ENCODE data around the gene COMT.

COMT gene

GRCh38 chr22:20011993-20012740 lies 70.6 kb downstream of the COMT start:
- DNase-seq (ENCODE audit: low spot score) = no peak

- no peak for DNase-seq (ENCODE audit: low spot score)
Observed at GRCh38 chr22:20012741-20013331, 71.3 kb downstream of the COMT start.

GRCh38 chr22:20013382-20013871 lies 71.9 kb downstream of the COMT start:
- peak; percentile 88 for DNase-seq (ENCODE audit: low spot score)

DNA sequence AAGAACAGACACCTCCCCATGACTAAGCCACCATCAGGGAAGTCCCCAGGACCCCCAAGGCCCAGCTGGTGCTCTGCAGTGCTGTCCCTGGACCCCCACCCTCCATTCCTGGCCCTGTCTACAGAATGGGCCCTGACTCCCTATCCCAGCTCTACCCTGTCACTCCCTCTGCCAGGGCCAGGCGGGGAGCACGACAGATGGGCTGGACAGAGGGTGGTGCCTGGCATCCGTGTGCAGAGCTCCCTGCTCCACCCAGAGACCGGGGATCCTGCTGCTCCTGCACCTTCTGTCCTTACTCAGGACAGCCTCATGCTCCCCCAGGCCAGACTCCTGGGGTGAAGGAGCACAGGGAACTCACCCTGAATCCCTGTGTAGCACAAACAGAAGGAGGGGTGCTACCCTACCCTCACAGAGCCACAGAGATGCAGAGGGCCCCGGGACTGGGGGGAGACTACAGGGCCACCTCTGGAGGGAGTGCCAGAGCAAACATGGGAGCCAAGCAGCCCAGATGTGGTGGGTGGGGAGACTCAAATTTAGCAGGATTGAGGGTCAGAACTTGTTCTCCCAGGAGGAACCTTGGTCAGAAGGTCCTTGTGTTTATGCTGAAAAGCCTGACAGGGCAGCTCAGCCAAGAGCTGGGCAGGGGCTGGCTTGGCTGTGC lies 73.1 kb downstream of the COMT start:
- DNase-seq (ENCODE audit: low spot score) = no peak

GRCh38 chr22:20015187-20015625 lies 73.6 kb downstream of the COMT start:
- DNase-seq (ENCODE audit: low spot score) = no peak

DNA sequence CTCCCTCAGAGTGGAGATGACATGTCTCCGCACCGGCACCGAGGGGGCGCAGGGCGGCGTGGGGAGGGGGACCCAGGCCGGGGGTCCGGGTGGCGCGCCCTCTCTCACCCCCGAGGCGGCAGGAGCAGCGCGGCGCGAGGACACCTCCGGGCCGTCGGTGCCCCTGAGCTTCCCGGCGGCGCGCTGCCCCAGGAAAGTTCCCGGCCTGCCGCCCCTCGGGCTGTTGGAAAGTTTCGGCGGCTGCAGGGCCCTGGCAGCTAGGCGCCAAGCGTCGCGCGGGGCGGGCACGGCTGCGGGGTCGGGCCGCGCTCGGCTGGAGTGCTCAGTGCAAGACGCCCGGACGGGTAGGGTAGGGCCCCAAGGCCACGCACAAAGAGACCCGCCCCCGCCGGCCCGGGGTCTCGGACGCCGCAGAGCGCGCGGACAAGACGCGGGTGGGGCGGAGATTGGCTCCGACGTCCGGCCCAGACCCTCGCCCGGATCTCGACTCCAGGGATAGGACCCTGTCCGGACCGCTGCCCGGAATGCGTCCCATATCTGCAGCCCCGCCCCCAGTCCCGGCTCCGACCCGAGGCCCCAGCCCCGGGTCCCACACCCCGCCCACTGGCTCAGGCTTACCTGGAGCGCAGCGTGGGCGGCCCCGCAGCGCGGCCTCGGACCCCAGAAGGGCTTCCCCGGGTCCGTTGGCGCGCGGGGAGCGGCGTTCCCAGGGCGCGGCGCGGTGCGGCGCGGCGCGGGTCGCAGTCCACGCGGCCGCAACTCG lies 74.6 kb downstream of the COMT start:
- peak; percentile 73 for DNase-seq (ENCODE audit: low spot score)

DNA sequence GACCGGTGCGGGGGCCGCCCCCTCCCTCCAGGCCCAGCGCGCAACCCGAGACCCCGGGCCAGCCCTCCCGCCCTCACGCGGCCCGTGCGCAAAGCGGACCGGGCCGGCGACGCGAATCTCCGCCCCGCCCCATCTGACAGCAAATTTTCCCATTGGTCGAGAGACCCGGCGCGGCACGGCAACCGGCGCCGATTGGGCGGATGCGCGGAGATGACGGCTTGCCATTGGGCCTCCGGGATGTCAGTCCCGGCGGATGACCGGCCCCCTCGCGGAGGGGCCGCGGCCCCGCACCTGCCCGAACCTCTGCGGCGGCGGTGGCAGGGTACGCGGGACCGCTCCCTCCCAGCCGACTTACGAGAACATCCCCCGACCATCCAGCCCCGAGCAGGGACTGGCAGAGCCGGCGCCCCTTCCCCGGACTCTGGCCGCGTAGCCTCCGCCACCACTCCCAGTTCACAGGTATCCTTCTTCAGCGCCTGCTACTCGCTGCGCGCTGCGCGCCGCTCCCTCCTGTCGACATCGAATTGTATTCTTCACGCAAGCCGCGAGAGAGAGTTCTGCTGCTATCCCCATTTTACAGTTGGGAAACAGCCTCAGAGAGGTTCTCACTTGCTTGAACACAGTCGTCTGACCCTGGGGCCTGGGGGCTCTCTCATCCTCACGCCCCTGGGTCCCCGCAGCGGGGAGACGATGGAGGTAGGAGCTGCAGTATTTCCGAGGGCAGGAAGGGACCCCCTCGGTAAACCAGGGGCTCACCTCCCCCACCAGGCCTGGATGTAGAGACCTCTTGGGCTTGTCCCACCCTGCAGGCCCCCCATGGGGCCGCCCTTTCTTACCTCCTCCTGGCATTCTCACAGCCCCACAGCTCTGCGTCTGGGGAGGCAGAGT lies 75.4 kb downstream of the COMT start, which contains the start of gene ARVCF:
Gene ARVCF (minus strand): TSS at position 90 of the 888 bp plus-strand sequence. CDS start 26,029 bp downstream, outside the sequence.
- peak; percentile 95 for DNase-seq (ENCODE audit: low spot score)

- DNase-seq (ENCODE audit: low spot score) = no peak
Observed at GRCh38 chr22:20017622-20017958, 76.0 kb downstream of the COMT start.

DNA sequence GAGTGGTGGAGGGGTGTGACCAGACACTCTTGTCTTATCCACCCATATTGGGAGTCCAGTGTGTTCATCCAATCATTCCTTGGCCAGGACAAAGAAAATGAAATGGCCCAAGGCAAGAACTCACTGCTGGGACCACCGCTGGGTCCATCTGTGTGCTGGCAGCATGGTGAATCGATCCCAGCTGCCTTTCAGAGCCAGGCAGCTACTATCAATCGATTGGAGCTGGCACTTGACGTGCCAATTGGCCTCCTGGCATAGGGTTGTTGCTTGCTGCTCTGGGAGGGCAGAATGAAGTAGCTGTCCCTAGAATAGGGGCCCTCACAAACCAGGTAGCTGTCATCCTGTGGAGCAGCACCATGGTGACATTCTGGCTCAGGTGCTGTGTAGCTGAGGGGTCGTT lies 76.4 kb downstream of the COMT start:
- no peak for DNase-seq (ENCODE audit: low spot score)

Measured in ecto neural progenitor cell (in vitro differentiated cells).